Activated effector memory CD4-positive, alpha-beta T cell treated with Interleukin-2 at 50 U/mL for 16 hours (primary cell): ENCODE results near the gene DPP3.
A peak's percentile ranks its signal among the peaks of the same experiment; 100 is the strongest.
"Not testable (repeated sequence)": the region's sequence is repeated elsewhere in the genome, so short reads cannot be mapped to it uniquely, and the experiment has no call there.

Source experiments
- DNase-seq: peaks from one replicate; pipeline ENCODE4 v3.0.0-alpha.2; 2020

Gene DPP3

GRCh38 chr11:66539870-66540213, 59.6 kb downstream of the DPP3 start:
- DNase-seq: no peak

GRCh38 chr11:66540598-66540997, 60.4 kb downstream of the DPP3 start:
- not testable (repeated sequence) for DNase-seq

GRCh38 chr11:66541892-66542291, 61.7 kb downstream of the DPP3 start:
- no peak for DNase-seq

- no peak for DNase-seq
Measured at GRCh38 chr11:66542362-66542761, 62.1 kb downstream of the DPP3 start.

- DNase-seq: peak; percentile 60
Measured at GRCh38 chr11:66543263-66544107, 63.3 kb downstream of the DPP3 start.

DNA sequence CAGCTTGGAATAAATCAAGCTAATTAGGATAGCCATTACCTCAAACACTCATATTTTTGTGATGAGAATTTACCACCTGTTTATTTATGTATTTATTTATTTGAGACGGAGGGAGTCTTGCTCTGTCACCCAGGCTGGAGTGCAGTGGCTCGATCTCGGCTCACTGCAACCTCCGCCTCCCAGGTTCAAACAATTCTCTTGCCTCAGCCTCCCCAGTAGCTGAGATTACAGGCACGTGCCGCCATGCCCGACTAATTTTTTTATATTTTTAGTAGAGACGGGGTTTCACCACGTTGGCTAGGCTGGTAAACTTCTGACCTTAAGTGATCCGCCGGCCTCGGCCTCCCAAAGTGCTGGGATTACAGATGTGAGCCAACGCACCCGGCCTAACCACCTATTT, 64.7 kb downstream of the DPP3 start:
- not testable (repeated sequence) for DNase-seq

GRCh38 chr11:66545701-66546367, 65.6 kb downstream of the DPP3 start, which contains the start of gene ZDHHC24:
Gene ZDHHC24 (minus strand): TSS chr11:66546048. CDS start chr11:66546003, 45 bp downstream.
- peak; percentile 81 for DNase-seq

DNA sequence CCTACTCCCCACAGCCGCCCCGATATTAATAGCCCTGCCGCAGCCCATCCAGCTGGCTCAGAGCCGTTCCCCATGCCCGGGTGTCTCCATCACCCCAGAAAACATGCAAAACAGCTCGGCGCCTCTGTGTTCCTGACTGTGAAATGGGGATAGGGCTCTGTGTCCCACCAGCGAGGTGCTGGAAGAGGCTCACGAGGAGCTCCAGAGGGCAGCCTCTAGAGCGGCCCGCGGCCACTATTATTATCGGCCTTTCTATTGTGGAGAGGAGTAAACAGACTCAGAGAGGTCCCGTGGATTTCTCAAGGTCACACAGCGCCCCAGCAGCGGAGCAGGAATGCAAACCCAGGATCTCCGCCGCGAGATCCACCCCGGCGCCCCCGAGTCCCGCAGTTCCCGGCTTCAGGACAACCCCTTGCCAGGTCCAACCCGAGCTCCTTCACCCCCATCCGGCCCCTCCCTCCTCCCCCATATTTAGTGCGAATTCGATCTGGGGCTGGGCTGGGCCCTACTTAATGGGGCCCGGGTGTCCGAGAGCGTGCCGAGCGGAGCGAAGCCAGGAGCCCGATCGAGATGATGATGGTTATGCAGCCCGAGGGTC, 66.2 kb downstream of the DPP3 start, which contains the start of gene ACTN3:
ACTN3 (plus strand) TSS at position 536 of the 598 bp plus-strand sequence; CDS start at position 571, 35 bp downstream.
- DNase-seq: no peak

DNA sequence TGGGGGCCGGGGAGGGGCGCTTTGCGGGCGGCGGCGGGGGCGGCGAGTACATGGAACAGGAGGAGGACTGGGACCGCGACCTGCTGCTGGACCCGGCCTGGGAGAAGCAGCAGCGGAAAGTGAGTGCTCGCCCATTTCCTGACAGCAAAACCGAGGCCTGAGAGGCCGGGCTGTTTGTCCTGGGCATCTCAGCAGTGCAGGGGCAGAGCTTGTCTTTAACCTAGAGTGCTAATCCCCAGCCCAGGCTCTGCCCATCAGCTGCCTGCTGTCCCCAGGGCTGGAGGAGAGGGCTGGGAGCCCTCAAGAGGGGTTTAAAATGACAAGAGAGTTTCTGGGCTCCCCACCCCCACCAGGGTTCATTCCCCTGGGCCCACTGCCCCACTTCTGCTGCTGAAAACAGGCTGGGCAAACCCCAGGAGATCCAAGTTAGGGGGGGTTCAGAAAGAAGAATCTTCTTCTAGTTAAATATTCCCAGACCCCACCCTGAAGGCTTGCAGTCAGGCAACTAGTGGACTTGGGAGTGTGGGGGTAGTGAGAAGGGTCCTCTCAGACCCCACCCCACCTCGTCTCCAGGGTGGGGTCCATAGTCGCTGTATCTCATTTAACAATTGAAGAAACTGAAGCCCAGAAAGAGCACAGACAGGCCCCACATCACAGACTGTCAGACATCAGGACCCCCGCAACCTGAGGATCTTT, 66.9 kb downstream of the DPP3 start:
- DNase-seq: no peak

DNA sequence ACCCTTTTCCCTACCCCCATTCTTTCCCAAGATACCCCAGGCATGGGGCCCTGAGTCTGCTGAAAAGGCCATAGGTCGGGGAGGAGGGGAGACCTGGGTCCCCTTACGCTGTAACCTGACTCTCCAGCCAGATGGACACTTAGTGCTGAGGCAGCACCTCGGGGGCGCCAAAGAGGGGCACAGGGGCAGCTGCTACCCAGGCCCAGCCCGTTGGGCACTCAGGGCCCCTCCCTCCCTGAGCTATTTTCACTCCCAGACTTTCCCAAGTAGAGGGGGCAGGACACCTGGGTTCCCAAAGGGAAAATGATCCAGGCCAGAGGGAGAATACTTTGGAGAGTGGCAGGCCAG, 67.4 kb downstream of the DPP3 start:
- no peak for DNase-seq

GRCh38 chr11:66548041-66548440, 67.8 kb downstream of the DPP3 start:
- no peak for DNase-seq

GRCh38 chr11:66548774-66549630, 68.8 kb downstream of the DPP3 start:
- no peak for DNase-seq

- DNase-seq: no peak
Measured at GRCh38 chr11:66549696-66550095, 69.5 kb downstream of the DPP3 start.

DNA sequence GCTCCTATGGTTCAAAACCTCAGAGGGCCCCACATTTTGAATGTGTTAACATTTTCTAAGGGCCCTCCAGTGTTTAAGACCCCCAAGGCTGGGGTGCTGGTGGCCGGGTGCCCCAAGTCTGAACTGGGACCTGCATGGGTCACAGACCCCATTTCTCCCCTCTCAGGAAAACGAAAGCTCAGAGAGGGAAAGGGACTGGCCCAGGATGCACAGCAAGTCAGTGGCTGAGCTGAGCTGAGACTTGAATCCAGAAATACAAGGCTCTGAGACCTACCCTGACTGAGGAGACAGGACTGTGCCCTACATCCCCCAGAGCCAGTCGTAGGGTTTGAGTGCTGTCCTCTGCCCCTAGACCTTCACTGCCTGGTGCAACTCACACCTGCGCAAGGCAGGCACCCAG, 70.7 kb downstream of the DPP3 start:
- no peak for DNase-seq

- no peak for DNase-seq
Measured at GRCh38 chr11:66554602-66555001, 74.4 kb downstream of the DPP3 start.

- no peak for DNase-seq
Measured at GRCh38 chr11:66555416-66555815, 75.2 kb downstream of the DPP3 start.

- DNase-seq: no peak
Measured at GRCh38 chr11:66556086-66556485, 75.9 kb downstream of the DPP3 start.

GRCh38 chr11:66557733-66558326, 77.6 kb downstream of the DPP3 start:
- no peak for DNase-seq
